H1 (cell line): ENCODE data around the gene FAM162B. TPM values are rescaled to one million over a fixed set of nuclear protein-coding genes. Genes with fewer than 3 reads are reported as not detected.

Source experiments
- CTCF ChIA-PET: fragments of 300-600 bp; sonication (Branson Sonifier 250); formaldehyde crosslinking; loops from one replicate; lab custom pipeline; 2021; ENCODE audit not compliant: partially characterized antibody; lab: Charles Lee
- POLR2A ChIA-PET: fragments of 300-600 bp; sonication (Branson Sonifier 250); formaldehyde crosslinking; loops from one replicate; lab custom pipeline; 2021; ENCODE audit warnings: inconsistent platforms; ENCODE audit not compliant: partially characterized antibody; lab: Charles Lee
- DNase-seq, 2 experiments: peaks; one replicate each; pipeline versions ENCODE4 v3.0.0 to v3.0.0-alpha.2; 2010 to 2022; ENCODE audit warnings: low spot score in 2 of 2, low read depth in 1 of 2, mixed read lengths in 1 of 2
- FAIRE-seq: peaks from 2 replicates; lab custom pipeline; 2011; peaks lifted over from hg19 to GRCh38; lab: Jason Lieb, UNC
- H2AFZ ChIP-seq: 2 replicates; pipeline ENCODE4 v1.8.1; 2012; ENCODE audit warnings: low read length, inconsistent platforms
- H2AK5ac ChIP-seq: 2 replicates; pipeline ENCODE4 v1.6.1; 2013; ENCODE audit warnings: low read depth, low read length
- H2BK120ac ChIP-seq: replicated peaks from 2 replicates; pipeline ENCODE3; 2013; ENCODE audit warnings: low read depth, low read length, inconsistent platforms
- H2BK12ac ChIP-seq: 2 replicates; pipeline ENCODE4 v1.6.1; 2013; ENCODE audit warnings: low read depth, low read length
- H2BK15ac ChIP-seq: 2 replicates; pipeline ENCODE4 v1.6.1; 2013; ENCODE audit warnings: low read length
- H2BK20ac ChIP-seq: 2 replicates; pipeline ENCODE4 v1.6.1; 2013; ENCODE audit warnings: low read length
- H2BK5ac ChIP-seq: 2 replicates; pipeline ENCODE4 v1.6.1; 2013; ENCODE audit warnings: low read depth, low read length
- H3K14ac ChIP-seq: 2 replicates; pipeline ENCODE4 v1.6.1; 2013; ENCODE audit warnings: inconsistent platforms; ENCODE audit not compliant: insufficient read length
- H3K18ac ChIP-seq: 2 replicates; pipeline ENCODE4 v1.6.1; 2013; ENCODE audit warnings: low read length; ENCODE audit errors: extremely low read depth
- H3K23ac ChIP-seq: 2 replicates; pipeline ENCODE4 v1.6.1; 2013; ENCODE audit warnings: inconsistent platforms; ENCODE audit not compliant: insufficient read length
- H3K23me2 ChIP-seq: 2 replicates; pipeline ENCODE4 v1.6.1; 2013; ENCODE audit warnings: low read depth, low read length
- H3K27ac ChIP-seq: 2 replicates; pipeline ENCODE4 v1.6.1; 2011; ENCODE audit warnings: low read depth, low read length, inconsistent platforms
- H3K27me3 ChIP-seq, 4 experiments: replicated peaks in 1 of 4; 1 replicate in 1 of 4; 2 replicates in 3 of 4; pipeline versions ENCODE4 v1.6.1 to v1.8.1; 2011 to 2013; ENCODE audit warnings: low read length in 3 of 4, mild to moderate bottlenecking in 3 of 4, inconsistent platforms in 2 of 4, mixed read lengths in 2 of 4, moderate library complexity in 1 of 4; ENCODE audit not compliant: control insufficient read depth in 3 of 4, insufficient read depth in 3 of 4; ENCODE audit errors: extremely low read depth in 1 of 4
- H3K36me3 ChIP-seq, 4 experiments: 2 replicates each; pipeline versions ENCODE4 v1.6.1 to v1.8.1; 2011 to 2013; ENCODE audit warnings: mild to moderate bottlenecking in 4 of 4, low read length in 3 of 4, moderate library complexity in 2 of 4, control low read depth in 1 of 4, inconsistent platforms in 1 of 4; ENCODE audit not compliant: insufficient read depth in 4 of 4, control insufficient read depth in 2 of 4
- H3K4ac ChIP-seq: replicated peaks from 2 replicates; pipeline ENCODE3; 2013; ENCODE audit warnings: low read length, low read depth, mixed read lengths, inconsistent platforms; ENCODE audit not compliant: insufficient read length
- H3K4me1 ChIP-seq, 4 experiments: replicated peaks in 1 of 4; 1 replicate in 1 of 4; 2 replicates in 3 of 4; pipeline versions ENCODE4 v1.6.1 to v1.8.1; 2011 to 2013; ENCODE audit warnings: low read length in 3 of 4, inconsistent platforms in 2 of 4, mixed read lengths in 1 of 4; ENCODE audit not compliant: insufficient read depth in 4 of 4, control insufficient read depth in 3 of 4
- H3K4me2 ChIP-seq, 2 experiments: 2 replicates each; pipeline versions ENCODE4 v1.6.1 to v1.8.1; 2011 to 2013; ENCODE audit warnings: low read depth in 2 of 2, low read length in 2 of 2, control low read depth in 1 of 2, inconsistent platforms in 1 of 2, mild to moderate bottlenecking in 1 of 2; ENCODE audit not compliant: insufficient read depth in 1 of 2
- H3K4me3 ChIP-seq, 4 experiments: fragments of 200-600, 300-600 bp in 1 of 4; sonication (generic), shearing (Covaris generic), sonication (Bioruptor Twin) in 1 of 4; 2 replicates each; pipeline versions ENCODE4 v1.5.1 to v1.8.1; 2011 to 2016; ENCODE audit warnings: low read length in 4 of 4, low read depth in 3 of 4, control low read depth in 2 of 4, inconsistent platforms in 2 of 4, mild to moderate bottlenecking in 2 of 4, mixed read lengths in 1 of 4, moderate library complexity in 1 of 4; ENCODE audit not compliant: insufficient read depth in 2 of 4; ENCODE audit errors: extremely low read depth in 1 of 4
- H3K56ac ChIP-seq: replicated peaks from 2 replicates; pipeline ENCODE3; 2013; ENCODE audit warnings: low read depth, mild to moderate bottlenecking, mixed read lengths, low read length, inconsistent platforms; ENCODE audit not compliant: insufficient read length
- H3K79me1 ChIP-seq: 2 replicates; pipeline ENCODE4 v1.6.1; 2013; ENCODE audit warnings: low read depth, low read length, control low read depth
- H3K79me2 ChIP-seq, 2 experiments: 2 replicates each; pipeline versions ENCODE4 v1.6.1 to v1.8.1; 2012 to 2013; ENCODE audit warnings: low read length in 2 of 2, mild to moderate bottlenecking in 2 of 2, inconsistent platforms in 1 of 2; ENCODE audit not compliant: insufficient read depth in 2 of 2, control insufficient read depth in 1 of 2
- H3K9ac ChIP-seq, 4 experiments: replicated peaks in 1 of 4; 1 replicate in 1 of 4; 2 replicates in 3 of 4; pipeline versions ENCODE4 v1.6.1 to v1.8.1; 2011 to 2013; ENCODE audit warnings: low read depth in 3 of 4, low read length in 3 of 4, control low read depth in 2 of 4, mild to moderate bottlenecking in 2 of 4, moderate library complexity in 2 of 4, inconsistent platforms in 1 of 4; ENCODE audit errors: extremely low read depth in 1 of 4
- H3K9me3 ChIP-seq, 2 experiments: 2 replicates each; pipeline versions ENCODE4 v1.6.1 to v1.8.1; 2012 to 2013; ENCODE audit warnings: mild to moderate bottlenecking in 2 of 2, moderate library complexity in 2 of 2, control low read depth in 1 of 2, inconsistent platforms in 1 of 2, low read depth in 1 of 2, low read length in 1 of 2, mixed read lengths in 1 of 2; ENCODE audit not compliant: insufficient read depth in 2 of 2
- H4K20me1 ChIP-seq, 2 experiments: replicated peaks in 1 of 2; 2 replicates each; pipeline versions ENCODE3 to v1.8.1; 2011 to 2013; ENCODE audit warnings: inconsistent platforms in 2 of 2, low read length in 2 of 2, mild to moderate bottlenecking in 1 of 2; ENCODE audit not compliant: insufficient read depth in 2 of 2, control insufficient read depth in 1 of 2
- H4K5ac ChIP-seq: 2 replicates; pipeline ENCODE4 v1.6.1; 2013; ENCODE audit warnings: low read length, low read depth, mixed read lengths, inconsistent platforms; ENCODE audit not compliant: insufficient read length
- H4K8ac ChIP-seq: 2 replicates; pipeline ENCODE4 v1.8.0; 2013; ENCODE audit warnings: mild to moderate bottlenecking, moderate library complexity, low read length, inconsistent platforms; ENCODE audit not compliant: insufficient read depth; ENCODE audit errors: extremely low read depth
- H4K91ac ChIP-seq: replicated peaks from 2 replicates; pipeline ENCODE3; 2013; ENCODE audit warnings: low read length, mixed read lengths, inconsistent platforms; ENCODE audit not compliant: insufficient read length
- ASH2L ChIP-seq: fragments of 200-600, 300-600 bp; sonication (generic); IDR thresholded peaks from one replicate; pipeline ENCODE4 v1.7.1; 2017; ENCODE audit warnings: low read length
- BRCA1 ChIP-seq: IDR thresholded peaks from 2 replicates; pipeline ENCODE4 v1.6.1; 2012; ENCODE audit warnings: low read depth, low read length, improper control_type of control experiment
- CBX5 ChIP-seq: fragments of 300-800, 300-1000 bp; sonication (generic); IDR thresholded peaks from 2 replicates; pipeline ENCODE4 v1.7.1; 2016; ENCODE audit warnings: antibody characterized with exemption, low read length, low read depth
- EGR1 ChIP-seq: IDR thresholded peaks from 2 replicates; pipeline ENCODE4 v1.6.1; 2011; ENCODE audit warnings: low read depth, low read length, borderline replicate concordance
- KDM1A ChIP-seq: fragments of 200-600, 300-600 bp; sonication (generic); IDR thresholded peaks from 2 replicates; pipeline ENCODE4 v1.7.1; 2016; ENCODE audit warnings: mild to moderate bottlenecking, low read length, borderline replicate concordance
- NANOG ChIP-seq: IDR thresholded peaks from 2 replicates; pipeline ENCODE4 v1.6.1; 2011; ENCODE audit warnings: low read length, low read depth, mild to moderate bottlenecking, inconsistent platforms; ENCODE audit not compliant: insufficient read depth, poor library complexity, severe bottlenecking
- POU5F1 ChIP-seq: IDR thresholded peaks from 2 replicates; pipeline ENCODE4 v1.6.1; 2011; ENCODE audit warnings: low read depth, mild to moderate bottlenecking, low read length, moderate library complexity
- SP4 ChIP-seq: IDR thresholded peaks from 2 replicates; pipeline ENCODE4 v1.6.1; 2012; ENCODE audit warnings: low read length, inconsistent platforms
- SUZ12 ChIP-seq: fragments of 200-600 bp; sonication (generic); IDR thresholded peaks from 2 replicates; pipeline ENCODE4 v1.6.1; 2012; ENCODE audit warnings: mild to moderate bottlenecking, inconsistent platforms, low read length, moderate library complexity, mixed read lengths
- TBP ChIP-seq: IDR thresholded peaks from 2 replicates; pipeline ENCODE4 v1.6.1; 2011; ENCODE audit warnings: low read depth, low read length, improper control_type of control experiment
- WGBS, 2 experiments: shearing (Covaris generic) in 1 of 2; methylation state at CpG; one replicate each; pipeline versions ENCODE4 v1.1.6 to v1.1.7; 2013 to 2015; ENCODE audit warnings: low lambda C conversion rate in 2 of 2, mixed read lengths in 2 of 2, inconsistent platforms in 1 of 2, low coverage in 1 of 2, missing lambda C conversion rate in 1 of 2; ENCODE audit not compliant: insufficient replicate concordance in 2 of 2, insufficient coverage in 1 of 2, insufficient read length in 1 of 2; ENCODE audit errors: extremely low coverage in 1 of 2, missing lambda C conversion rate in 1 of 2; 5-methylcytosine and 5-hydroxymethylcytosine counted together
- polyA plus RNA-seq, 7 experiments: library from polyadenylated mRNA; depleted of rRNA in 3 of 7; stranded (reverse) in 5 of 7; unstranded in 2 of 7; fragments of >200 nt in 5 of 7; fragments of 200-250 nt in 2 of 7; gene quantifications; 1 replicate in 5 of 7; 2 replicates in 1 of 7; 4 replicates in 1 of 7; pipeline versions ENCODE4 v1.2.1 to v1.2.3, GENCODE V29; 2011 to 2013; ENCODE audit warnings: missing spikeins in 2 of 7, mixed read lengths in 2 of 7
- total RNA-seq: library from RNA; stranded (reverse); fragmentation: NEBNext Ultra II Directional; extraction: Animal tissue kit (Norgen Biotek cat#: 25700); gene quantifications from 2 replicates; pipeline ENCODE4 v1.2.1, GENCODE V29; 2021
- TF ChIP-seq, protein P1 (sequence below), 3 experiments: IDR thresholded peaks; 1 replicate in 2 of 3; 2 replicates in 1 of 3; pipeline versions ENCODE4 v1.5.1 to v1.6.1; 2011; ENCODE audit warnings: low read length in 3 of 3, mild to moderate bottlenecking in 3 of 3, inconsistent platforms in 2 of 3, low read depth in 1 of 3, moderate library complexity in 1 of 3; ENCODE audit not compliant: insufficient read depth in 1 of 3; ENCODE audit errors: control extremely low read depth in 1 of 3
- TF ChIP-seq, protein P2 (sequence below): IDR thresholded peaks from 2 replicates; pipeline ENCODE4 v1.6.1; 2012; ENCODE audit warnings: inconsistent platforms

FAM162B gene
- total and polyA plus RNA-seq, 2 of the 8 experiments (the other 6 are each of a cell fraction or from before 2014, with no cell fraction given), result 2.6 to 3.2 TPM

DNA sequence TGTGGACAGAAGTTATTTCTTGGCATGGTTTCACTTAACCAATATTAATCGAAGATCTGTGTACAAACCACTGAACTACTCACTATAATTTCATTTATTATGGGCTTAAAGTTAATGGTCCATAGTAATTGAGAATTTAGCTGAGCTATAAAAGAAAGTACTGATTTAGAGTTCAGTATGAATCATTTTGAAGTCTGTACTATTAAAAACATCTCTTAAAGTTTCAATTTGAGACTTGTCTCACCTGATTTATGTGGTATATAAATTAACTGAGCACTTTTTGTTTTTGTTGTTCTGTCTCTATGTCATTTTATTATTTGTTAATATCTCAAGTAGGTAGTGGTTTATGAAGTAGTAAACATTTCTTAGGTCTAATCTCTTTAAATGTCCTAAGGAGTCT, 59.6 kb downstream of the FAM162B start:
- Histone ChIP-seq H3K79me2 (no peaks in the 10 kb centered on the region), H2BK20ac (no peak overlapping the region), H2BK120ac (no peak overlapping the region), H4K5ac (no peak overlapping the region), H4K8ac (no peak overlapping the region), H3K27ac (no peak overlapping the region), H2AFZ (no peak overlapping the region), H3K23me2 (no peaks in the 10 kb centered on the region), H3K4me2 (no peak overlapping the region), H3K79me1 (no peaks in the 10 kb centered on the region), H3K4me3 (no peak overlapping the region), H2AK5ac (no peak overlapping the region), H4K20me1 (no peaks in the 10 kb centered on the region), H3K14ac (no peak overlapping the region), H3K23ac (no peak overlapping the region), H2BK12ac (no peak overlapping the region), H2BK15ac (no peak overlapping the region), H3K4ac (no peak overlapping the region), H3K36me3 (peaks cover 2 to 57% (median 12%) of the 10 kb centered on the region in 4 experiments; a peak in 6 of 8 replicates), H3K9me3 (no peaks in the 10 kb centered on the region), H3K18ac (no peak overlapping the region), H3K4me1 (no peaks in the 10 kb centered on the region), H4K91ac (no peak overlapping the region), H3K9ac (no peak overlapping the region), H3K27me3 (no peaks in the 10 kb centered on the region), H2BK5ac (no peak overlapping the region), H3K56ac (no peak overlapping the region)
- POLR2A ChIA-PET, result interaction anchor here (1.2 kb wide), 1 partner anchor 9 kb away, joined by 3 read pairs; no protein-coding TSS in a partner anchor
- WGBS, 2 experiments, result 93% methylated on average over 1 of the region's 1 CpG; no CpG with 5 or more reads in 1 of the 2 experiments
- CTCF ChIA-PET, result interaction anchor here (0.6 to 1.0 kb wide), 2 partner anchors 9 to 37 kb away, joined by 3 read pairs; no protein-coding TSS in a partner anchor
- FAIRE-seq (no peak), DNase-seq (no peak)
- TF ChIP-seq, protein P1, sequence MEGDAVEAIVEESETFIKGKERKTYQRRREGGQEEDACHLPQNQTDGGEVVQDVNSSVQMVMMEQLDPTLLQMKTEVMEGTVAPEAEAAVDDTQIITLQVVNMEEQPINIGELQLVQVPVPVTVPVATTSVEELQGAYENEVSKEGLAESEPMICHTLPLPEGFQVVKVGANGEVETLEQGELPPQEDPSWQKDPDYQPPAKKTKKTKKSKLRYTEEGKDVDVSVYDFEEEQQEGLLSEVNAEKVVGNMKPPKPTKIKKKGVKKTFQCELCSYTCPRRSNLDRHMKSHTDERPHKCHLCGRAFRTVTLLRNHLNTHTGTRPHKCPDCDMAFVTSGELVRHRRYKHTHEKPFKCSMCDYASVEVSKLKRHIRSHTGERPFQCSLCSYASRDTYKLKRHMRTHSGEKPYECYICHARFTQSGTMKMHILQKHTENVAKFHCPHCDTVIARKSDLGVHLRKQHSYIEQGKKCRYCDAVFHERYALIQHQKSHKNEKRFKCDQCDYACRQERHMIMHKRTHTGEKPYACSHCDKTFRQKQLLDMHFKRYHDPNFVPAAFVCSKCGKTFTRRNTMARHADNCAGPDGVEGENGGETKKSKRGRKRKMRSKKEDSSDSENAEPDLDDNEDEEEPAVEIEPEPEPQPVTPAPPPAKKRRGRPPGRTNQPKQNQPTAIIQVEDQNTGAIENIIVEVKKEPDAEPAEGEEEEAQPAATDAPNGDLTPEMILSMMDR (IDR thresholded peaks at IDR 0.05; ENCODE audit: control extremely low read depth in 1 of 3, insufficient read depth in 1 of 3, low read depth in 1 of 3, low read length in 3 of 3), result no peak
- no peak for TF ChIP-seq EGR1
- TF ChIP-seq, protein P2, sequence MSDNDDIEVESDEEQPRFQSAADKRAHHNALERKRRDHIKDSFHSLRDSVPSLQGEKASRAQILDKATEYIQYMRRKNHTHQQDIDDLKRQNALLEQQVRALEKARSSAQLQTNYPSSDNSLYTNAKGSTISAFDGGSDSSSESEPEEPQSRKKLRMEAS, result no peak
- TF ChIP-seq CBX5, result no peak
- TF ChIP-seq KDM1A, result no peak
- no peak for TF ChIP-seq NANOG
- no peak for TF ChIP-seq SUZ12
- TF ChIP-seq BRCA1, result no peak
- no peak for TF ChIP-seq SP4
- no peak for TF ChIP-seq ASH2L
- TF ChIP-seq POU5F1, result no peak
- TF ChIP-seq TBP, result no peak
